Peyer's patch (tissue), 4 donors: ENCODE measurements around the gene KRTAP3-3.

Source experiments
- POLR2A ChIP-seq, 2 donors: fragments of 450-650 bp; IDR thresholded peaks; one replicate each; pipeline ENCODE4 v1.5.1; 2017; ENCODE audit warnings: antibody characterized with exemption in 2 of 2, mild to moderate bottlenecking in 2 of 2, moderate library complexity in 2 of 2
- TF ChIP-seq, protein P1 (sequence below), 6 experiments: fragments of 450-650 bp in 4 of 6; fragments of 200-600 bp in 2 of 6; sonication (generic) in 1 of 6; IDR thresholded peaks; one replicate each; pipeline ENCODE4 v1.5.1; 2017 to 2019; ENCODE audit warnings: antibody characterized with exemption in 6 of 6, mild to moderate bottlenecking in 3 of 6, moderate library complexity in 1 of 6

DNA sequence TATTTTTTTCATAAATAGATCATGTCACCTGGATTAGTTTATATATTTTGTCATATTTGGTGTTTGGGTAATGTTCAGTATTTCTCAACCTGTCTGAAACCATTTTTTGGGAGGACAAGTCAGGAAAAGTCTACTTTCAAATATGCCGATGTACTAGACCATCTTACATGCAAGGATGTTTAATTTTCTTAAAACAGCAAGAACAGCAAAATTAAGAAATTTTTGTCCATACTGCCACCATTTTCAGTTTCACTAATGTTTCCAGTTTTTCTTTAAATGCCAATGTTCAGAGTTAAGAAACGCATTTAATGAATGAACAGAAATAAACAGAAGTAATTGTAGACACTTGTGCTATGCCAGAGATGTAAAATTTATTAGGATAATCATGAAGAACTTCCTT is 880 bp downstream of the KRTAP3-3 start:
- TF ChIP-seq, protein P1, sequence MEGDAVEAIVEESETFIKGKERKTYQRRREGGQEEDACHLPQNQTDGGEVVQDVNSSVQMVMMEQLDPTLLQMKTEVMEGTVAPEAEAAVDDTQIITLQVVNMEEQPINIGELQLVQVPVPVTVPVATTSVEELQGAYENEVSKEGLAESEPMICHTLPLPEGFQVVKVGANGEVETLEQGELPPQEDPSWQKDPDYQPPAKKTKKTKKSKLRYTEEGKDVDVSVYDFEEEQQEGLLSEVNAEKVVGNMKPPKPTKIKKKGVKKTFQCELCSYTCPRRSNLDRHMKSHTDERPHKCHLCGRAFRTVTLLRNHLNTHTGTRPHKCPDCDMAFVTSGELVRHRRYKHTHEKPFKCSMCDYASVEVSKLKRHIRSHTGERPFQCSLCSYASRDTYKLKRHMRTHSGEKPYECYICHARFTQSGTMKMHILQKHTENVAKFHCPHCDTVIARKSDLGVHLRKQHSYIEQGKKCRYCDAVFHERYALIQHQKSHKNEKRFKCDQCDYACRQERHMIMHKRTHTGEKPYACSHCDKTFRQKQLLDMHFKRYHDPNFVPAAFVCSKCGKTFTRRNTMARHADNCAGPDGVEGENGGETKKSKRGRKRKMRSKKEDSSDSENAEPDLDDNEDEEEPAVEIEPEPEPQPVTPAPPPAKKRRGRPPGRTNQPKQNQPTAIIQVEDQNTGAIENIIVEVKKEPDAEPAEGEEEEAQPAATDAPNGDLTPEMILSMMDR (IDR thresholded peaks at IDR 0.05) = no peak
- TF ChIP-seq POLR2A (IDR thresholded peaks at IDR 0.05) = no peak
